H1 (cell line): ENCODE data around the gene C1QL1. TPM values are rescaled to one million over a fixed set of nuclear protein-coding genes. Genes with fewer than 3 reads are reported as not detected.
A peak's percentile ranks its signal among the peaks of the same experiment; 100 is the strongest.

ENCODE experiments used
- CTCF ChIA-PET: fragments of 300-600 bp; sonication (Branson Sonifier 250); formaldehyde crosslinking; loops from one replicate; lab custom pipeline; 2021; ENCODE audit not compliant: partially characterized antibody; lab: Charles Lee
- POLR2A ChIA-PET: fragments of 300-600 bp; sonication (Branson Sonifier 250); formaldehyde crosslinking; loops from one replicate; lab custom pipeline; 2021; ENCODE audit warnings: inconsistent platforms; ENCODE audit not compliant: partially characterized antibody; lab: Charles Lee
- DNase-seq, 2 experiments: peaks; one replicate each; pipeline versions ENCODE4 v3.0.0 to v3.0.0-alpha.2; 2010 to 2022; ENCODE audit warnings: low spot score in 2 of 2, low read depth in 1 of 2, mixed read lengths in 1 of 2
- FAIRE-seq: peaks from 2 replicates; lab custom pipeline; 2011; peaks lifted over from hg19 to GRCh38; lab: Jason Lieb, UNC
- H2AFZ ChIP-seq: 2 replicates; pipeline ENCODE4 v1.8.1; 2012; ENCODE audit warnings: low read length, inconsistent platforms
- H2AK5ac ChIP-seq: 2 replicates; pipeline ENCODE4 v1.6.1; 2013; ENCODE audit warnings: low read depth, low read length
- H2BK120ac ChIP-seq: replicated peaks from 2 replicates; pipeline ENCODE3; 2013; ENCODE audit warnings: low read depth, low read length, inconsistent platforms
- H2BK12ac ChIP-seq: 2 replicates; pipeline ENCODE4 v1.6.1; 2013; ENCODE audit warnings: low read depth, low read length
- H2BK15ac ChIP-seq: 2 replicates; pipeline ENCODE4 v1.6.1; 2013; ENCODE audit warnings: low read length
- H2BK20ac ChIP-seq: 2 replicates; pipeline ENCODE4 v1.6.1; 2013; ENCODE audit warnings: low read length
- H2BK5ac ChIP-seq: 2 replicates; pipeline ENCODE4 v1.6.1; 2013; ENCODE audit warnings: low read depth, low read length
- H3K14ac ChIP-seq: 2 replicates; pipeline ENCODE4 v1.6.1; 2013; ENCODE audit warnings: inconsistent platforms; ENCODE audit not compliant: insufficient read length
- H3K18ac ChIP-seq: 2 replicates; pipeline ENCODE4 v1.6.1; 2013; ENCODE audit warnings: low read length; ENCODE audit errors: extremely low read depth
- H3K23ac ChIP-seq: 2 replicates; pipeline ENCODE4 v1.6.1; 2013; ENCODE audit warnings: inconsistent platforms; ENCODE audit not compliant: insufficient read length
- H3K23me2 ChIP-seq: 2 replicates; pipeline ENCODE4 v1.6.1; 2013; ENCODE audit warnings: low read depth, low read length
- H3K27ac ChIP-seq: 2 replicates; pipeline ENCODE4 v1.6.1; 2011; ENCODE audit warnings: low read depth, low read length, inconsistent platforms
- H3K27me3 ChIP-seq, 4 experiments: replicated peaks in 1 of 4; 1 replicate in 1 of 4; 2 replicates in 3 of 4; pipeline versions ENCODE4 v1.6.1 to v1.8.1; 2011 to 2013; ENCODE audit warnings: low read length in 3 of 4, mild to moderate bottlenecking in 3 of 4, inconsistent platforms in 2 of 4, mixed read lengths in 2 of 4, moderate library complexity in 1 of 4; ENCODE audit not compliant: control insufficient read depth in 3 of 4, insufficient read depth in 3 of 4; ENCODE audit errors: extremely low read depth in 1 of 4
- H3K36me3 ChIP-seq, 4 experiments: 2 replicates each; pipeline versions ENCODE4 v1.6.1 to v1.8.1; 2011 to 2013; ENCODE audit warnings: mild to moderate bottlenecking in 4 of 4, low read length in 3 of 4, moderate library complexity in 2 of 4, control low read depth in 1 of 4, inconsistent platforms in 1 of 4; ENCODE audit not compliant: insufficient read depth in 4 of 4, control insufficient read depth in 2 of 4
- H3K4ac ChIP-seq: replicated peaks from 2 replicates; pipeline ENCODE3; 2013; ENCODE audit warnings: low read length, low read depth, mixed read lengths, inconsistent platforms; ENCODE audit not compliant: insufficient read length
- H3K4me1 ChIP-seq, 4 experiments: replicated peaks in 1 of 4; 1 replicate in 1 of 4; 2 replicates in 3 of 4; pipeline versions ENCODE4 v1.6.1 to v1.8.1; 2011 to 2013; ENCODE audit warnings: low read length in 3 of 4, inconsistent platforms in 2 of 4, mixed read lengths in 1 of 4; ENCODE audit not compliant: insufficient read depth in 4 of 4, control insufficient read depth in 3 of 4
- H3K4me2 ChIP-seq, 2 experiments: 2 replicates each; pipeline versions ENCODE4 v1.6.1 to v1.8.1; 2011 to 2013; ENCODE audit warnings: low read depth in 2 of 2, low read length in 2 of 2, control low read depth in 1 of 2, inconsistent platforms in 1 of 2, mild to moderate bottlenecking in 1 of 2; ENCODE audit not compliant: insufficient read depth in 1 of 2
- H3K4me3 ChIP-seq, 4 experiments: fragments of 200-600, 300-600 bp in 1 of 4; sonication (generic), shearing (Covaris generic), sonication (Bioruptor Twin) in 1 of 4; 2 replicates each; pipeline versions ENCODE4 v1.5.1 to v1.8.1; 2011 to 2016; ENCODE audit warnings: low read length in 4 of 4, low read depth in 3 of 4, control low read depth in 2 of 4, inconsistent platforms in 2 of 4, mild to moderate bottlenecking in 2 of 4, mixed read lengths in 1 of 4, moderate library complexity in 1 of 4; ENCODE audit not compliant: insufficient read depth in 2 of 4; ENCODE audit errors: extremely low read depth in 1 of 4
- H3K56ac ChIP-seq: replicated peaks from 2 replicates; pipeline ENCODE3; 2013; ENCODE audit warnings: low read depth, mild to moderate bottlenecking, mixed read lengths, low read length, inconsistent platforms; ENCODE audit not compliant: insufficient read length
- H3K79me1 ChIP-seq: 2 replicates; pipeline ENCODE4 v1.6.1; 2013; ENCODE audit warnings: low read depth, low read length, control low read depth
- H3K79me2 ChIP-seq, 2 experiments: 2 replicates each; pipeline versions ENCODE4 v1.6.1 to v1.8.1; 2012 to 2013; ENCODE audit warnings: low read length in 2 of 2, mild to moderate bottlenecking in 2 of 2, inconsistent platforms in 1 of 2; ENCODE audit not compliant: insufficient read depth in 2 of 2, control insufficient read depth in 1 of 2
- H3K9ac ChIP-seq, 4 experiments: replicated peaks in 1 of 4; 1 replicate in 1 of 4; 2 replicates in 3 of 4; pipeline versions ENCODE4 v1.6.1 to v1.8.1; 2011 to 2013; ENCODE audit warnings: low read depth in 3 of 4, low read length in 3 of 4, control low read depth in 2 of 4, mild to moderate bottlenecking in 2 of 4, moderate library complexity in 2 of 4, inconsistent platforms in 1 of 4; ENCODE audit errors: extremely low read depth in 1 of 4
- H3K9me3 ChIP-seq, 2 experiments: 2 replicates each; pipeline versions ENCODE4 v1.6.1 to v1.8.1; 2012 to 2013; ENCODE audit warnings: mild to moderate bottlenecking in 2 of 2, moderate library complexity in 2 of 2, control low read depth in 1 of 2, inconsistent platforms in 1 of 2, low read depth in 1 of 2, low read length in 1 of 2, mixed read lengths in 1 of 2; ENCODE audit not compliant: insufficient read depth in 2 of 2
- H4K20me1 ChIP-seq, 2 experiments: replicated peaks in 1 of 2; 2 replicates each; pipeline versions ENCODE3 to v1.8.1; 2011 to 2013; ENCODE audit warnings: inconsistent platforms in 2 of 2, low read length in 2 of 2, mild to moderate bottlenecking in 1 of 2; ENCODE audit not compliant: insufficient read depth in 2 of 2, control insufficient read depth in 1 of 2
- H4K5ac ChIP-seq: 2 replicates; pipeline ENCODE4 v1.6.1; 2013; ENCODE audit warnings: low read length, low read depth, mixed read lengths, inconsistent platforms; ENCODE audit not compliant: insufficient read length
- H4K8ac ChIP-seq: 2 replicates; pipeline ENCODE4 v1.8.0; 2013; ENCODE audit warnings: mild to moderate bottlenecking, moderate library complexity, low read length, inconsistent platforms; ENCODE audit not compliant: insufficient read depth; ENCODE audit errors: extremely low read depth
- H4K91ac ChIP-seq: replicated peaks from 2 replicates; pipeline ENCODE3; 2013; ENCODE audit warnings: low read length, mixed read lengths, inconsistent platforms; ENCODE audit not compliant: insufficient read length
- ASH2L ChIP-seq: fragments of 200-600, 300-600 bp; sonication (generic); IDR thresholded peaks from one replicate; pipeline ENCODE4 v1.7.1; 2017; ENCODE audit warnings: low read length
- CTCF ChIP-seq, 3 experiments: IDR thresholded peaks; 1 replicate in 2 of 3; 2 replicates in 1 of 3; pipeline versions ENCODE4 v1.5.1 to v1.6.1; 2011; ENCODE audit warnings: low read length in 3 of 3, mild to moderate bottlenecking in 3 of 3, inconsistent platforms in 2 of 3, low read depth in 1 of 3, moderate library complexity in 1 of 3; ENCODE audit not compliant: insufficient read depth in 1 of 3; ENCODE audit errors: control extremely low read depth in 1 of 3
- MAX ChIP-seq: IDR thresholded peaks from 2 replicates; pipeline ENCODE4 v1.6.1; 2012; ENCODE audit warnings: inconsistent platforms
- SUZ12 ChIP-seq: fragments of 200-600 bp; sonication (generic); IDR thresholded peaks from 2 replicates; pipeline ENCODE4 v1.6.1; 2012; ENCODE audit warnings: mild to moderate bottlenecking, inconsistent platforms, low read length, moderate library complexity, mixed read lengths
- WGBS, 2 experiments: shearing (Covaris generic) in 1 of 2; methylation state at CpG; one replicate each; pipeline versions ENCODE4 v1.1.6 to v1.1.7; 2013 to 2015; ENCODE audit warnings: low lambda C conversion rate in 2 of 2, mixed read lengths in 2 of 2, inconsistent platforms in 1 of 2, low coverage in 1 of 2, missing lambda C conversion rate in 1 of 2; ENCODE audit not compliant: insufficient replicate concordance in 2 of 2, insufficient coverage in 1 of 2, insufficient read length in 1 of 2; ENCODE audit errors: extremely low coverage in 1 of 2, missing lambda C conversion rate in 1 of 2; 5-methylcytosine and 5-hydroxymethylcytosine counted together
- long read RNA-seq, 2 experiments: library from RNA in 1 of 2; library from capped mRNA in 1 of 2; stranded (forward); transcript quantifications; one replicate each; pipeline ENCODE4 v2.0.0, GENCODE V29; 2021; ENCODE audit warnings: inconsistent platforms in 1 of 2
- polyA minus RNA-seq, 3 experiments: library from RNA; depleted of rRNA, polyadenylated mRNA; stranded (reverse); fragments of >200 nt; gene quantifications; 1 replicate in 2 of 3; 2 replicates in 1 of 3; pipeline ENCODE4 v1.2.3, GENCODE V29; 2011
- polyA plus RNA-seq, 7 experiments: library from polyadenylated mRNA; depleted of rRNA in 3 of 7; stranded (reverse) in 5 of 7; unstranded in 2 of 7; fragments of >200 nt in 5 of 7; fragments of 200-250 nt in 2 of 7; gene quantifications; 1 replicate in 5 of 7; 2 replicates in 1 of 7; 4 replicates in 1 of 7; pipeline versions ENCODE4 v1.2.1 to v1.2.3, GENCODE V29; 2011 to 2013; ENCODE audit warnings: missing spikeins in 2 of 7, mixed read lengths in 2 of 7
- total RNA-seq: library from RNA; stranded (reverse); fragmentation: NEBNext Ultra II Directional; extraction: Animal tissue kit (Norgen Biotek cat#: 25700); gene quantifications from 2 replicates; pipeline ENCODE4 v1.2.1, GENCODE V29; 2021

Gene C1QL1
- total RNA-seq: 7.5 and 7.6 TPM in 2 replicates
- 10.5 and 16.5 TPM in 2 replicates for polyA plus RNA-seq (2011; rRNA removed)
- 8.9 TPM for polyA plus RNA-seq (2011; cell fraction: cytosol; rRNA removed)
- 7.5 TPM for polyA plus RNA-seq (2011; cell fraction: nucleus; rRNA removed)
- 2.9 to 8.4 TPM (median 5.8 TPM) in 4 replicates for polyA plus RNA-seq (2012, experiment 1 of 2)
- 4.5 TPM for polyA plus RNA-seq (2012, experiment 2 of 2)
- 14.0 TPM for polyA plus RNA-seq (2013, experiment 1 of 2)
- 16.0 TPM for polyA plus RNA-seq (2013, experiment 2 of 2)
- 0.61 and 1.1 TPM in 2 replicates for polyA minus RNA-seq (2011; rRNA and poly(A)+ RNA removed)
- polyA minus RNA-seq (2011; cell fraction: cytosol; rRNA and poly(A)+ RNA removed): 2.3 TPM
- polyA minus RNA-seq (2011; cell fraction: nucleus; rRNA and poly(A)+ RNA removed): 2.5 TPM
- long read RNA-seq, experiment 1, transcript C1QL1-201 (2 exons, 1,295 nt): major isoform, 28 of 33 reads
- long read RNA-seq, experiment 1, partial matches to known transcripts: 2 of 33 reads
- long read RNA-seq, experiment 1, other reads (novel, unspliced or antisense): 3 of 33 reads
- long read RNA-seq, experiment 2: 0 reads

- Histone ChIP-seq H3K27ac (no peak within 1 kb of the TSS), H3K9me3 (no peaks in the 10 kb centered on the region), H2BK20ac (peak within 1 kb of the TSS; percentile 18; the same call in 1 of the 2 replicates), H3K23me2 (peaks cover 32% of the 10 kb centered on the region; the same call in 1 of the 2 replicates), H2AFZ (peak within 1 kb of the TSS; percentile 47; the same call in 1 of the 2 replicates), H4K20me1 (peaks cover 1 to 3% of the 10 kb centered on the region in 2 experiments), H3K23ac (no peak within 1 kb of the TSS), H2BK15ac (0 out of 2 replicates have a peak within 1 kb of the TSS, but pooled peaks have one; percentile 5), H3K4me2 (peak within 1 kb of the TSS; percentile 88 to 91), H4K8ac (peak within 1 kb of the TSS; percentile 79; the same call in 1 of the 2 replicates), H4K91ac (peak within 1 kb of the TSS; percentile 44), H3K9ac (no peak within 1 kb of the TSS; a peak in 1 of 7 replicates), H3K18ac (peak within 1 kb of the TSS; percentile 87), H3K79me1 (no peaks in the 10 kb centered on the region), H2AK5ac (no peak within 1 kb of the TSS), H3K4me1 (peaks cover 3 to 34% (median 20%) of the 10 kb centered on the region in 4 experiments), H2BK5ac (peak within 1 kb of the TSS; percentile 76; the same call in 1 of the 2 replicates), H4K5ac (no peak within 1 kb of the TSS), H3K14ac (no peak within 1 kb of the TSS), H3K36me3 (no peaks in the 10 kb centered on the region), H2BK12ac (peak within 1 kb of the TSS; percentile 75; the same call in 1 of the 2 replicates), H3K27me3 (peaks cover 28 to 57% (median 53%) of the 10 kb centered on the region in 4 experiments), H3K4me3 (peak within 1 kb of the TSS; percentile 62 to 84 (median 66)), H2BK120ac (no peak within 1 kb of the TSS), H3K79me2 (no peaks in the 10 kb centered on the region), H3K4ac (no peak within 1 kb of the TSS), H3K56ac (no peak within 1 kb of the TSS)
- ChIA-PET CTCF (interaction anchor here (0.6 to 5.8 kb wide), 20 partner anchors 8 to 416 kb away, joined by 3 to 58 read pairs (median 6); no protein-coding TSS in a partner anchor), POLR2A (interaction anchor here (1.0 to 2.6 kb wide), 9 partner anchors 8 to 52 kb away, joined by 3 to 9 read pairs (median 6); no protein-coding TSS in a partner anchor)
- FAIRE-seq: no peak
- WGBS, 2 experiments: 2% methylated on average over 25 of the region's 81 CpGs; no CpG with 5 or more reads in 1 of the 2 experiments
- DNase-seq: peak; percentile 68 to 94
- peak; percentile 21; the same call in 1 of the 2 replicates for TF ChIP-seq MAX
- peak; percentile 51 for TF ChIP-seq ASH2L
- TF ChIP-seq SUZ12: no peak
- TF ChIP-seq CTCF (IDR thresholded peaks at IDR 0.05; ENCODE audit: control extremely low read depth in 1 of 3, insufficient read depth in 1 of 3, low read depth in 1 of 3, low read length in 3 of 3): peak; percentile 51 to 64 (median 63)
Observed at GRCh38 chr17:44968225-44969143, at the start of gene C1QL1. Gene C1QL1, minus strand, starts transcription at chr17:44968303. Its CDS starts 255 bp downstream, at chr17:44968048.
